CD14-positive monocyte (primary cell): ENCODE measurements around the gene ERBB4. TPM values are rescaled to one million over a fixed set of nuclear protein-coding genes. Genes with fewer than 3 reads are reported as not detected.

Experiments
- DNase-seq, 3 donors: peaks; one replicate each; pipeline ENCODE4 v3.0.0-alpha.2; 2011 to 2022
- H2AFZ ChIP-seq: 2 replicates; pipeline ENCODE4 v1.6.0; 2012; ENCODE audit warnings: mild to moderate bottlenecking, low read depth, low read length, inconsistent platforms; ENCODE audit not compliant: insufficient read depth, poor library complexity, severe bottlenecking
- H3K27ac ChIP-seq, 2 donors: 1 replicate in 1 of 2; 2 replicates in 1 of 2; pipeline ENCODE4 v1.5.1; 2012 to 2013; ENCODE audit warnings: low read length in 2 of 2, control low read depth in 1 of 2, inconsistent platforms in 1 of 2, low read depth in 1 of 2, mild to moderate bottlenecking in 1 of 2
- H3K27me3 ChIP-seq, 2 donors: one replicate each; pipeline versions ENCODE4 v1.6.0 to v1.6.1; 2011 to 2013; ENCODE audit warnings: low read length in 2 of 2; ENCODE audit not compliant: control insufficient read depth in 2 of 2, insufficient read depth in 2 of 2
- H3K36me3 ChIP-seq, 2 donors: replicated peaks in 1 of 2; 1 replicate in 1 of 2; 2 replicates in 1 of 2; pipeline versions ENCODE4 v1.5.1 to v1.6.1; 2012 to 2013; ENCODE audit warnings: low read length in 2 of 2, control low read depth in 1 of 2, inconsistent platforms in 1 of 2, mild to moderate bottlenecking in 1 of 2; ENCODE audit not compliant: insufficient read depth in 2 of 2, control insufficient read depth in 1 of 2
- H3K4me1 ChIP-seq, 2 donors: 1 replicate in 1 of 2; 2 replicates in 1 of 2; pipeline versions ENCODE4 v1.5.1 to v1.6.1; 2012 to 2013; ENCODE audit warnings: low read length in 2 of 2, control low read depth in 1 of 2, inconsistent platforms in 1 of 2, mild to moderate bottlenecking in 1 of 2, moderate library complexity in 1 of 2; ENCODE audit not compliant: insufficient read depth in 2 of 2, control insufficient read depth in 1 of 2
- H3K4me2 ChIP-seq: replicated peaks from 2 replicates; pipeline ENCODE3; 2012; ENCODE audit warnings: low read length, moderate library complexity, mild to moderate bottlenecking; ENCODE audit not compliant: poor library complexity, severe bottlenecking; ENCODE audit errors: extremely low read depth
- H3K4me3 ChIP-seq, 3 experiments: fragments of 200-600 bp in 1 of 3; sonication (generic) in 1 of 3; replicated peaks in 1 of 3; 1 replicate in 2 of 3; 2 replicates in 1 of 3; pipeline ENCODE4 v1.5.1; 2011 to 2013; ENCODE audit warnings: low read length in 3 of 3, mild to moderate bottlenecking in 3 of 3, control low read depth in 2 of 3, low read depth in 2 of 3, inconsistent platforms in 1 of 3, moderate library complexity in 1 of 3
- H3K79me2 ChIP-seq: 2 replicates; pipeline ENCODE4 v1.6.0; 2012; ENCODE audit warnings: mild to moderate bottlenecking, control low read depth, inconsistent platforms, low read length, moderate library complexity; ENCODE audit not compliant: insufficient read depth
- H3K9ac ChIP-seq: 2 replicates; pipeline ENCODE4 v1.6.0; 2017; ENCODE audit warnings: low read length, mild to moderate bottlenecking; ENCODE audit not compliant: insufficient read depth, poor library complexity, severe bottlenecking
- H3K9me3 ChIP-seq, 2 donors: replicated peaks in 1 of 2; 1 replicate in 1 of 2; 2 replicates in 1 of 2; pipeline versions ENCODE4 v1.5.1 to v1.6.1; 2012 to 2013; ENCODE audit warnings: low read length in 2 of 2, control low read depth in 1 of 2; ENCODE audit not compliant: control insufficient read depth in 1 of 2, insufficient read depth in 1 of 2
- H4K20me1 ChIP-seq: 2 replicates; pipeline ENCODE4 v1.6.0; 2012; ENCODE audit warnings: mild to moderate bottlenecking, low read length, control low read depth, moderate library complexity; ENCODE audit not compliant: insufficient read depth
- H3K27ac Mint-ChIP-seq, 7 donors: one replicate each; pipeline ENCODE4 v1.8.0; 2020; ENCODE audit warnings: mild to moderate bottlenecking in 7 of 7, mixed read lengths in 7 of 7, moderate library complexity in 6 of 7, inconsistent platforms in 2 of 7
- H3K27me3 Mint-ChIP-seq, 3 donors: one replicate each; pipeline ENCODE4 v1.8.0; 2021 to 2022; ENCODE audit warnings: low read depth in 3 of 3, mild to moderate bottlenecking in 3 of 3, mixed read lengths in 3 of 3, moderate library complexity in 3 of 3, inconsistent platforms in 1 of 3
- H3K36me3 Mint-ChIP-seq, 2 donors: one replicate each; pipeline ENCODE4 v1.8.0; 2020; ENCODE audit warnings: mixed read lengths in 2 of 2, inconsistent platforms in 1 of 2, mild to moderate bottlenecking in 1 of 2
- H3K4me1 Mint-ChIP-seq: one replicate; pipeline ENCODE4 v1.8.0; 2020; ENCODE audit warnings: mild to moderate bottlenecking, mixed read lengths
- H3K4me3 Mint-ChIP-seq, 2 donors: one replicate each; pipeline ENCODE4 v1.8.0; 2020; ENCODE audit warnings: mild to moderate bottlenecking in 2 of 2, mixed read lengths in 2 of 2, moderate library complexity in 1 of 2
- H3K9me3 Mint-ChIP-seq, 7 donors: one replicate each; pipeline ENCODE4 v1.8.0; 2020 to 2022; ENCODE audit warnings: mixed read lengths in 7 of 7, mild to moderate bottlenecking in 6 of 7, moderate library complexity in 6 of 7, inconsistent platforms in 2 of 7
- CTCF ChIP-seq: fragments of 200-600 bp; IDR thresholded peaks from one replicate; pipeline ENCODE4 v1.8.0; 2022; ENCODE audit warnings: antibody characterized with exemption, mild to moderate bottlenecking
- WGBS: methylation state at CpG from one replicate; pipeline ENCODE4 v1.1.5; 2013; ENCODE audit warnings: missing lambda C conversion rate; ENCODE audit not compliant: insufficient coverage; 5-methylcytosine and 5-hydroxymethylcytosine counted together
- intact Hi-C, 2 donors: fragments of 100-400 bp; cut with micrococcal nuclease; formaldehyde crosslinking; loops; one replicate each; pipeline versions ENCODE4 v1.15.0 to v1.15.1; 2023
- polyA plus RNA-seq, 3 donors: library from polyadenylated mRNA; depleted of rRNA in 1 of 3; unstranded in 2 of 3; stranded (reverse) in 1 of 3; fragments of 300-500 nt in 2 of 3; fragments of >200 nt in 1 of 3; fragmentation: Illumina TruSeq in 2 of 3; gene quantifications; 1 replicate in 2 of 3; 2 replicates in 1 of 3; pipeline ENCODE4 v1.2.3, GENCODE V29; 2012 to 2021

The ERBB4 gene
- polyA plus RNA-seq, 3 donors = not detected

- intact Hi-C loops = no loop called here
- no peak overlapping the region for H3K4me2 ChIP-seq
- H3K27me3 Mint-ChIP-seq = no peaks in the 10 kb centered on the region
- H3K4me3 Mint-ChIP-seq = no peak overlapping the region
- H3K4me3 ChIP-seq = no peak overlapping the region
- no peaks in the 10 kb centered on the region for H4K20me1 ChIP-seq
- H3K9ac ChIP-seq = no peak overlapping the region
- H3K79me2 ChIP-seq = no peaks in the 10 kb centered on the region
- no peak overlapping the region for H3K27ac ChIP-seq
- no peaks in the 10 kb centered on the region for H3K36me3 Mint-ChIP-seq
- no peaks in the 10 kb centered on the region for H3K36me3 ChIP-seq
- WGBS = no CpG with 5 or more reads among the region's 1 CpG
- no peaks in the 10 kb centered on the region for H3K4me1 ChIP-seq
- H3K9me3 ChIP-seq = no peaks in the 10 kb centered on the region
- H3K27me3 ChIP-seq = no peaks in the 10 kb centered on the region
- no peak for TF ChIP-seq CTCF
- H2AFZ ChIP-seq = no peak overlapping the region
- H3K9me3 Mint-ChIP-seq = peaks cover 0 to 3% (median 0%) of the 10 kb centered on the region in 7 donors
- no peak for DNase-seq
- H3K4me1 Mint-ChIP-seq = no peaks in the 10 kb centered on the region
- no peak overlapping the region for H3K27ac Mint-ChIP-seq
Measured at GRCh38 chr2:211946960-211947359, 591.6 kb downstream of the ERBB4 start.

DNA sequence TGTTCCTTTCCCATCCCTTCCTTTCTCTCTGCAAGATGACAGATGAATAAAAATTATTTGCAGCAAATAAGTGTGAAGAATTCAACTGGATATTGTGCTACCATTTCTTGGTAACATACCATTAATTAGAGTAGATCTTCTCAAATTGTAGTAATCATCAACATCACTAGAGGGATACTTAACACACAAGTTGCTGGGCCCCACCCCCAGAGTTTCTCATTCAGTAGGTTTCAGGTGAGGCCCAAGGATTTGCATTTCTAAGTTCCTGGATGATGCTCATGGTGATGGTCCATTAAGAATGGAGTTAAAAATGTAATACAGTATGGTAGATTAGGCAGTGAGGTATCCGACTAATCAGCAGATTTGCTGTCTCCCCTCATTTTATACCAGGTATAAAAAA lies 594.0 kb downstream of the ERBB4 start:
- Mint-ChIP-seq H3K36me3 (no peaks in the 10 kb centered on the region), H3K4me1 (no peaks in the 10 kb centered on the region), H3K27ac (no peak overlapping the region), H3K9me3 (no peaks in the 10 kb centered on the region), H3K27me3 (no peaks in the 10 kb centered on the region), H3K4me3 (no peak overlapping the region)
- TF ChIP-seq CTCF = no peak
- Histone ChIP-seq H4K20me1 (no peaks in the 10 kb centered on the region), H3K27me3 (no peaks in the 10 kb centered on the region), H3K4me3 (no peak overlapping the region), H3K4me2 (no peak overlapping the region), H3K9me3 (no peaks in the 10 kb centered on the region), H3K27ac (no peak overlapping the region), H3K4me1 (no peaks in the 10 kb centered on the region), H3K36me3 (no peaks in the 10 kb centered on the region), H3K79me2 (no peaks in the 10 kb centered on the region), H3K9ac (no peak overlapping the region), H2AFZ (no peak overlapping the region)
- intact Hi-C loops = no loop called here
- DNase-seq = no peak
- no CpG with 5 or more reads among the region's 1 CpG for WGBS
